ENCODE measurements around the gene TPPP. TPM values are rescaled to one million over a fixed set of nuclear protein-coding genes. Genes with fewer than 3 reads are reported as not detected.
"Not testable (repeated sequence)": the region's sequence is repeated elsewhere in the genome, so short reads cannot be mapped to it uniquely, and the experiment has no call there.

TPPP gene
- total RNA-seq, 1 donor from 2014 or later, result 21.6 TPM

GRCh38 chr5:714215-715118, 21.3 kb upstream of the TPPP start:
- H3K27ac ChIP-seq (replicated peaks); H3K9me3 ChIP-seq (replicated peaks); H3K4me1 ChIP-seq; intact Hi-C loops (cut with micrococcal nuclease); H3K27me3 ChIP-seq (ENCODE audit: low read depth); DNase-seq; H3K4me3 ChIP-seq: not testable (repeated sequence)
- H3K36me3 ChIP-seq, result peaks cover 16% of the 10 kb centered on the region

DNA sequence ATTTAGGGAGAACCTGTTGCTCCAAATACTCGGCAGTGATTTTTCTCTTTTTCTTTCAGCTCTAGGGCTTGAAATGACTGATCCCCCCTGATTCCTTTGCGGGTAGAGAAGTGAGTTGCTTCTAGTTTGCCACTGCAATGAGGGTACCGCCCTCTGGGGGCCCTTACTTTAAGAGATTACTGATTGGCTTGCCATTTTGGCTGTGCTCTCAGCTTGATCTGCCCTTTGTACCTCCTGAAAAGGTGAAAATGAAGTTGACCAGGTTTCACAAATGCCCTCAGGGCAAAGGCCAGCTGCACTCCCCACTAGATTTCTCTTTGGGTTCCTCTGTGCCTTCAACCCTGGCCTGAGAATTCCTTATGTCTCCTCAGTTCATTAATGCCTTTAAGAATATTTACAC, 20.5 kb upstream of the TPPP start:
- H3K27ac ChIP-seq (replicated peaks); H3K9me3 ChIP-seq (replicated peaks); H3K4me3 ChIP-seq; DNase-seq; H3K4me1 ChIP-seq; intact Hi-C loops (cut with micrococcal nuclease); H3K27me3 ChIP-seq (ENCODE audit: low read depth): not testable (repeated sequence)
- H3K36me3 ChIP-seq, result peaks cover 15% of the 10 kb centered on the region

DNA sequence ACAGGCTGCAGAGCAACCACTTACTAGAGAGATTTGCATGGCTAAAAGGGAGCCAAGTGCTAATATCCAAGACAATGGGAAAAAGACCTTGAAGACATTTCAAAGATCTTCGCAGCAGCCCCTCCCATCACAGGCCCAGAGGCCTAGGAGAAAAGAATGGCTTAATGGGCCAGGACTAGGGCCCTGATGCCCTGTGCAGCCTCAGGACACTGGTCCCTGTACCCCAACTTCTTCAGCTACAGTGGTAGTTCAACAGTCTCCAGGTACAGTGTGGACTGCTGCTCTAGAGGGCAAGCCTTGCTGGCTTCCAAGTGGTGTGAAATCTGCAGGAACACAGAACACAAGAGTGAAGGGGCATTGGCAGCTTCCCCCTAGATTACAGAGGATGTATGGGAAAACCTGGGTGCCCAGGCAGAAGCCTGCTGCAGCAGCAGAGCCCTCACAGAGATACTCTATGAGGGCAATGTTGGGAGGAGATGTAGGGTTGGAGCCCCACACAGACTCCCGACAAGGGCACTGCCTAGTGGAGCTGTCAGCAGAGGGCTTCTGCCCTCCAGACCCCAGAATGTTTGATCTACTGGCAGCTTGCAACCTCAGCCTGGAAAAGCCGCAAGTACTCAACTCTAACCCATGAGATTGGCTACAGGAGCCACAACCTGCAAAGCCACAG, 15.8 kb upstream of the TPPP start:
- H3K36me3 ChIP-seq; intact Hi-C loops (cut with micrococcal nuclease); H3K27ac ChIP-seq (replicated peaks); H3K4me3 ChIP-seq; DNase-seq; H3K9me3 ChIP-seq (replicated peaks); H3K27me3 ChIP-seq (ENCODE audit: low read depth); H3K4me1 ChIP-seq: not testable (repeated sequence)

- H3K36me3 ChIP-seq; H3K4me1 ChIP-seq; H3K27ac ChIP-seq (replicated peaks); H3K9me3 ChIP-seq (replicated peaks); DNase-seq; H3K27me3 ChIP-seq (ENCODE audit: low read depth); intact Hi-C loops (cut with micrococcal nuclease); H3K4me3 ChIP-seq: not testable (repeated sequence)
Measured at GRCh38 chr5:708374-708773, 15.2 kb upstream of the TPPP start.

GRCh38 chr5:706127-706526, 13.0 kb upstream of the TPPP start:
- H3K27ac ChIP-seq (replicated peaks); H3K36me3 ChIP-seq; H3K9me3 ChIP-seq (replicated peaks); H3K4me3 ChIP-seq; DNase-seq; intact Hi-C loops (cut with micrococcal nuclease); H3K27me3 ChIP-seq (ENCODE audit: low read depth); H3K4me1 ChIP-seq: not testable (repeated sequence)

GRCh38 chr5:696753-697702, 3.9 kb upstream of the TPPP start:
- H3K4me1 ChIP-seq; H3K27ac ChIP-seq (replicated peaks); H3K27me3 ChIP-seq (ENCODE audit: low read depth); DNase-seq; H3K36me3 ChIP-seq; intact Hi-C loops (cut with micrococcal nuclease); H3K4me3 ChIP-seq: not testable (repeated sequence)
- peaks cover 18% of the 10 kb centered on the region for H3K9me3 ChIP-seq (replicated peaks)

DNA sequence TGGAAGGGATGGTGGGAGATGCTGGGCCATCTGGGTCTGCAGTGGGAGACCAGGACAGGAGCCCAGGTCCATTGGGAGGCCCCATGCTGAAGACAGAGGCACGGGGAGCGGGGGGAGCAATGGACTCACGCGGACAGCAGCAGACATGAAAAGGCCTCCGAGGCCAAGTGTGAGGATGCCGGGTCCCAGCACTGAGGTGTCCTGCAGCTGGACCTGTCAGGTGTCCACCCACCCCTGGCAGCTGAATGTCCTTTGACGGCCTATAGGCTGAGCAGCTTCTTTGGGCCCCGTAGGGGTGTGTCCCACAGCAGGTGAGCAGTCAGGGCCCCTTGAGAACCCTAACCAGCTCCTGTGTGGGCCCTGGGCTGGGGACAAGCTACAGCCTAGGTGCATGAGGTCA, 3.0 kb upstream of the TPPP start:
- H3K36me3 ChIP-seq; H3K4me1 ChIP-seq; H3K4me3 ChIP-seq; H3K27me3 ChIP-seq (ENCODE audit: low read depth); H3K27ac ChIP-seq (replicated peaks); DNase-seq; intact Hi-C loops (cut with micrococcal nuclease): not testable (repeated sequence)
- H3K9me3 ChIP-seq (replicated peaks), result peaks cover 18% of the 10 kb centered on the region

DNA sequence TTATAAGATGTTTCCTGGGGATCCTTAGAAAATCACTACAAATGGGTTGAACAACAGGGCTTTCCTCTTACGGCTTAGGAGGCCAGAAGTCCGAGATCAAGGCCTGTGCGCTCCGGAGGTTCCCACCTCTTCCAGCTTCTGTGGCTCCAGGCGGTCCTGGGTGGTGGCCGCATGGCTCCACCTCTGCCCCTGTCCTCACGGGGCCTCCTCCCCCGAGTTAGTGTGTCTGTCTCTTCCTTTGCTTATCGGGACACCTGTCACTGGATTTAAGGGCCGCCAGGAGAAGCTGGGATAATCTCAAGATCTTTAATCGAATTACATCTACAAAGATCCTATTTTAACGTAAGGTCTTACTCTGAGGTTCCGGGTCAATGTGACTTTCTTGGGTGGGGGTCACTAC, 2.3 kb upstream of the TPPP start:
- intact Hi-C loops (cut with micrococcal nuclease); H3K27me3 ChIP-seq (ENCODE audit: low read depth); H3K27ac ChIP-seq (replicated peaks); H3K4me3 ChIP-seq; DNase-seq; H3K4me1 ChIP-seq; H3K36me3 ChIP-seq: not testable (repeated sequence)
- peaks cover 18% of the 10 kb centered on the region for H3K9me3 ChIP-seq (replicated peaks)

GRCh38 chr5:694042-694431, 885 bp upstream of the TPPP start:
- peak overlapping the region; percentile 75 for H3K4me3 ChIP-seq
- intact Hi-C loops (cut with micrococcal nuclease); H3K27me3 ChIP-seq (ENCODE audit: low read depth); DNase-seq; H3K4me1 ChIP-seq; H3K36me3 ChIP-seq; H3K9me3 ChIP-seq (replicated peaks): not testable (repeated sequence)
- peak overlapping the region; percentile 87 for H3K27ac ChIP-seq (replicated peaks)

- H3K4me3 ChIP-seq, result peak overlapping the region; percentile 75
- H3K4me1 ChIP-seq; H3K27me3 ChIP-seq (ENCODE audit: low read depth); intact Hi-C loops (cut with micrococcal nuclease); H3K9me3 ChIP-seq (replicated peaks); DNase-seq; H3K36me3 ChIP-seq: not testable (repeated sequence)
- peak overlapping the region; percentile 87 for H3K27ac ChIP-seq (replicated peaks)
Measured at GRCh38 chr5:692529-693041, 567 bp downstream of the TPPP start.

Data from left ventricle myocardium inferior (tissue), 1 donor.